GM12892 (cell line): ENCODE data around the gene ADH5.

Source experiments
- POLR2A ChIP-seq: IDR thresholded peaks from 2 replicates; pipeline ENCODE4 v1.6.1; 2011; ENCODE audit warnings: low read depth, low read length, control low read depth
- POLR2AphosphoS5 ChIP-seq: IDR thresholded peaks from 2 replicates; pipeline ENCODE4 v1.6.1; 2011; ENCODE audit warnings: low read depth, low read length, control low read depth
- TAF1 ChIP-seq: IDR thresholded peaks from 2 replicates; pipeline ENCODE4 v1.6.1; 2011; ENCODE audit warnings: low read depth, mild to moderate bottlenecking, control low read depth, low read length, borderline replicate concordance

DNA sequence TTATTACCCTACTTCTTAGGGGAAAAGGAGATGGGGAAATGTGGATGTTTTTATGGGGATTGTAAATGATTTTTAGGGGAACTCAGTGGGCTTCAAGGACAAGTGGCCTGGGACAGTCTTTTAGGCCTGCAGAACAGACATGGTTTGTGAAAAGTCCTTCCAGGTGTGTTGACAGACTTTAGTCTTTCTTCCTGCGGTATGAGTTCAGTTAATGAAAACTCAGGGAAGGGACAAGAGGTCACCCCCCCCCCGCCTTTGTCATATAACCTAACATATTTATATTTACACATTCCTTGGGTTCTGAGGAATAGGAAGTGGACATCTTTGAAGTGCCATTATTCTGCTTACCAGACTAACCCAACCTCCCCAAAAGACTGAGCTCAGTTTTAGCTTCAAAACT is 61.3 kb downstream of the ADH5 start:
- no peak for TF ChIP-seq POLR2AphosphoS5
- no peak for TF ChIP-seq POLR2A
- TF ChIP-seq TAF1, result no peak
